ENCODE measurements around the gene AGRN.
"Not testable (repeated sequence)": the region's sequence is repeated elsewhere in the genome, so short reads cannot be mapped to it uniquely, and the experiment has no call there.

The AGRN gene

GRCh38 chr1:1025730-1026129 is 5.8 kb downstream of the AGRN start:
- no peak for TF ChIP-seq CTCF (conservative IDR thresholded peaks at IDR 0.05; ENCODE audit: low read depth, low read length)
- H3K4me2 ChIP-seq = no peak overlapping the region
- H3K4me3 ChIP-seq (IDR thresholded peaks at IDR 0.05; ENCODE audit: insufficient read depth, low read depth, low read length) = no peak overlapping the region
- H3K79me2 ChIP-seq (ENCODE audit: insufficient read depth, low read depth) = no peaks in the 10 kb centered on the region
- no peak overlapping the region for H2AFZ ChIP-seq (ENCODE audit: low read depth)
- no peak overlapping the region for H3K27ac ChIP-seq
- H4K20me1 ChIP-seq (ENCODE audit: insufficient read depth) = no peaks in the 10 kb centered on the region
- H3K27me3 ChIP-seq (ENCODE audit: insufficient read depth, low read depth) = peaks cover 74% of the 10 kb centered on the region
- peaks cover 11% of the 10 kb centered on the region for H3K4me1 ChIP-seq (ENCODE audit: low read depth, poor library complexity, severe bottlenecking)
- H3K9ac ChIP-seq = no peak overlapping the region
- H3K36me3 ChIP-seq (ENCODE audit: insufficient read depth) = no peaks in the 10 kb centered on the region

DNA sequence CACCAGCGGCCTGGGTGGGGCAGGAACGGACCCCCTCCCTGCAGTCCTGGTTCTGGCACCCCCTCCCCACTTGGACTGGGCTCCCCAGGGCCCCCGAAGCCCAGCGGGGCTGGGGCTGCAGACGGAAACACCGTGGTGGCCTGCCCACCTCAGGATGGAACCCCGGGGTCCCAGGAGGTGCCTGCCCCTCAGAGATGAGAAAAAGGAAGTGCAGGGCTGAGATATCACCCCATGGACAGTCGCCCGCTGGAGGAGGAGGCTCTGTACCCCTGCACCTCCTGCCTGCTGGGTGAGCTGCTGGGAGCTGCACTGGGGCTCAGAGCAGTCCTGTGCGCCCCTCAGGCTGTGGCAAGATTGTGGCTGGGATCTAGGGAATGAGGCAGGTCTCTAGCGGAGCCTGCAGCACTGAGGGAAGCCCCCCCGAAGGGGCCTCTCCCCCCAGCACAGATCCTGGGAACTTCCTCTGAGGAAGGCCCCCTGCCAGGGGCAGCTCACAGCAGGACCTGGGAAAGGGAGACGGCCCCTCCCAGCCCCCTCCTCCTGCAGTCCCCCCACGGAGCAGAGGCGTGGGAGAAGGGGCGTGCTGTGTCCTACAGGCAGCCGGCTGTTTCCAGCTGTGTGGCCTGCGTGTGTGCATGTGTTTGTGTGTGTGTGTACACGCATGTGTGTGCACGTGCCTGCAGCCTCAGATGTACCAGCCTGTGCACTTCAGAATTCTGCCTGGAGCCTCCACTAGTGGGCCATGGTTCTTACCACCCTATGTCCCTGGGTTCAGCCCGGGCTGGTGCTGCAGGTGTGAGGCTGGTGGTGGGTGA is 6.9 kb downstream of the AGRN start:
- no peak overlapping the region for H3K9ac ChIP-seq
- no peak for TF ChIP-seq CTCF (conservative IDR thresholded peaks at IDR 0.05; ENCODE audit: low read depth, low read length)
- H3K4me1 ChIP-seq (ENCODE audit: low read depth, poor library complexity, severe bottlenecking) = peaks cover under 1% of the 10 kb centered on the region
- no peak overlapping the region for H2AFZ ChIP-seq (ENCODE audit: low read depth)
- H3K27me3 ChIP-seq (ENCODE audit: insufficient read depth, low read depth) = peaks cover 65% of the 10 kb centered on the region
- H4K20me1 ChIP-seq (ENCODE audit: insufficient read depth) = no peaks in the 10 kb centered on the region
- H3K79me2 ChIP-seq (ENCODE audit: insufficient read depth, low read depth) = no peaks in the 10 kb centered on the region
- no peak overlapping the region for H3K27ac ChIP-seq
- H3K4me3 ChIP-seq (IDR thresholded peaks at IDR 0.05; ENCODE audit: insufficient read depth, low read depth, low read length) = no peak overlapping the region
- no peaks in the 10 kb centered on the region for H3K36me3 ChIP-seq (ENCODE audit: insufficient read depth)
- no peak overlapping the region for H3K4me2 ChIP-seq

DNA sequence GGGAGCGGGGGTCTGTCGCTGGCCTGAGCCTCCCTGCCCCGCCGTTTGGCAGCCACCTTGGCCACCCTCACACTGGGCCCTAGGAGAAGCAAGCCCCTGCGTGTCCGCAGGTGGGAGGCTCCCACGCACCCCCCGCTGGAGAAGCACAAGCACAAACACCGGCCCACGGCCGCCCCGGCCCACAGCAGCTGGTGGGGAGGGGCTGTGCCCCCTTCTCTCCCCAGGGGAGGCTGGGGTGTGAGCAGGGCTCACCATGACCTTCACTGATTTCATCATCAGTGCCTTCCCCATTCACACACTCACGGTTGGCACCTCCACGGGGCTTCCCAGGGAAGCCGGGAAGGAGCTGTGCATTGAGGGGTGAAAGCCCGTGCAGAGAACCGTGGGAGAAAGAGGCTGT is 7.9 kb downstream of the AGRN start:
- peaks cover 64% of the 10 kb centered on the region for H3K27me3 ChIP-seq (ENCODE audit: insufficient read depth, low read depth)
- TF ChIP-seq CTCF (conservative IDR thresholded peaks at IDR 0.05; ENCODE audit: low read depth, low read length) = no peak

GRCh38 chr1:1030867-1031658 is 11.1 kb downstream of the AGRN start:
- not testable (repeated sequence) for H3K4me3 ChIP-seq (IDR thresholded peaks at IDR 0.05; ENCODE audit: insufficient read depth, low read depth, low read length); H3K36me3 ChIP-seq (ENCODE audit: insufficient read depth); H2AFZ ChIP-seq (ENCODE audit: low read depth); H3K9ac ChIP-seq; H3K79me2 ChIP-seq (ENCODE audit: insufficient read depth, low read depth); H3K27ac ChIP-seq; H3K4me2 ChIP-seq; H3K4me1 ChIP-seq (ENCODE audit: low read depth, poor library complexity, severe bottlenecking); H4K20me1 ChIP-seq (ENCODE audit: insufficient read depth)
- H3K27me3 ChIP-seq (ENCODE audit: insufficient read depth, low read depth) = peaks cover 55% of the 10 kb centered on the region

More for the DNA sequence above, 7.9 kb downstream of the AGRN start:
- no peak overlapping the region for H3K27ac ChIP-seq
- H3K4me3 ChIP-seq (IDR thresholded peaks at IDR 0.05; ENCODE audit: insufficient read depth, low read depth, low read length) = no peak overlapping the region
- no peaks in the 10 kb centered on the region for H3K36me3 ChIP-seq (ENCODE audit: insufficient read depth)
- H4K20me1 ChIP-seq (ENCODE audit: insufficient read depth) = no peaks in the 10 kb centered on the region
- H3K9ac ChIP-seq = no peak overlapping the region
- no peak overlapping the region for H2AFZ ChIP-seq (ENCODE audit: low read depth)
- no peaks in the 10 kb centered on the region for H3K79me2 ChIP-seq (ENCODE audit: insufficient read depth, low read depth)
- H3K4me1 ChIP-seq (ENCODE audit: low read depth, poor library complexity, severe bottlenecking) = peaks cover 6% of the 10 kb centered on the region
- H3K4me2 ChIP-seq = no peak overlapping the region
